ENCODE data around the gene PCDH9.

The PCDH9 gene

GRCh38 chr13:66921437-66921836, 308.7 kb downstream of the PCDH9 start:
- TF ChIP-seq, protein P1, sequence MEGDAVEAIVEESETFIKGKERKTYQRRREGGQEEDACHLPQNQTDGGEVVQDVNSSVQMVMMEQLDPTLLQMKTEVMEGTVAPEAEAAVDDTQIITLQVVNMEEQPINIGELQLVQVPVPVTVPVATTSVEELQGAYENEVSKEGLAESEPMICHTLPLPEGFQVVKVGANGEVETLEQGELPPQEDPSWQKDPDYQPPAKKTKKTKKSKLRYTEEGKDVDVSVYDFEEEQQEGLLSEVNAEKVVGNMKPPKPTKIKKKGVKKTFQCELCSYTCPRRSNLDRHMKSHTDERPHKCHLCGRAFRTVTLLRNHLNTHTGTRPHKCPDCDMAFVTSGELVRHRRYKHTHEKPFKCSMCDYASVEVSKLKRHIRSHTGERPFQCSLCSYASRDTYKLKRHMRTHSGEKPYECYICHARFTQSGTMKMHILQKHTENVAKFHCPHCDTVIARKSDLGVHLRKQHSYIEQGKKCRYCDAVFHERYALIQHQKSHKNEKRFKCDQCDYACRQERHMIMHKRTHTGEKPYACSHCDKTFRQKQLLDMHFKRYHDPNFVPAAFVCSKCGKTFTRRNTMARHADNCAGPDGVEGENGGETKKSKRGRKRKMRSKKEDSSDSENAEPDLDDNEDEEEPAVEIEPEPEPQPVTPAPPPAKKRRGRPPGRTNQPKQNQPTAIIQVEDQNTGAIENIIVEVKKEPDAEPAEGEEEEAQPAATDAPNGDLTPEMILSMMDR (IDR thresholded peaks at IDR 0.05): no peak

DNA sequence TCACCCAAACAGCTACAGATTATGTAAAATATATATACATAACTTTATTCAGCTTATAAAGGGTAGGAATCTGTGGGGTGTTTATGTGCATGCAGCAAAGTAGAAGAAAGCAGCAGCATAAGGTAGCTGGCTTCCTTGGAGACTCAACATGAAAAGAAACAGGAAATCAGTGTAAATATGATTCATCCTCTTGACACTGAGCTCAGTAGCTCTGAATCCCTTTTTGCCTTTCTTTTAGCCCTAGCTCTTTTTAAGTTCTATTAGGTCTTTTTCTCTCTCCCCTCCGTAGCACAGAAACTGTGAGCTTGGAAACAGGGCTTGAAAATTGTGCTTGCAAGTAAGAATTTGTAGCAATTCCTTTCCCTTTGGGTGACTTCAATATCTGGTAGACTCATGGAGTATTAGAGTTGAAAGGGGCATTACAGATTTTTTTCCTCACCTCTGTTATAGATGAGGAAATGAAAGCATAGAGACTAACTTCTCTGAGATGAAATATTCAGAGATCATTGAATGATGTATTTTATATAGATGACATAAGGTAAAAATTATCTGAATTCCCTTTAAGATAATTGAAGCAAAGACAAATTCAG, 314.4 kb downstream of the PCDH9 start:
- TF ChIP-seq, protein P1 (IDR thresholded peaks at IDR 0.05): no peak

- TF ChIP-seq, protein P1 (IDR thresholded peaks at IDR 0.05): no peak
Observed at GRCh38 chr13:66914155-66914554, 316.0 kb downstream of the PCDH9 start.

- TF ChIP-seq, protein P1 (IDR thresholded peaks at IDR 0.05): no peak
Observed at GRCh38 chr13:66911411-66911939, 318.7 kb downstream of the PCDH9 start.

DNA sequence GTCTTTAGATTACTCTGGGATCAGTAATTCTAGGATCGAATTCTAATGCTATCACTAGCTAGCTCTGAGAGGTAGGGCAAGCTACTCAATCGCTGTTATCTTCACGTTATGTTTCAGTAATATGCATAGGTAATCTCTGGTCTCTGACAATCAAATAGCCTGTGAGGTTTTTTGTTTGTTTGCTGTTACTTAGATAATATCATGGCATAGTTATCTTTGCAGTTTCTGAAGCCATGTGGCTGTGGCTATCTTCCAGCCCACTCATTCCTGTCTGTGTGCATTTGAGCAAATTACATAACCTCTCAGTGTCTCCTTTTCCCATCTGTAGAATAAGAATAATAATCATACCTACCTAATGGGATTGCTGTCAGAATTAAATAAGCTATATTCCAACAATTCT, 330.2 kb downstream of the PCDH9 start:
- TF ChIP-seq, protein P1 (IDR thresholded peaks at IDR 0.05): no peak

- TF ChIP-seq, protein P1 (IDR thresholded peaks at IDR 0.05): no peak
Observed at GRCh38 chr13:66896933-66897332, 333.2 kb downstream of the PCDH9 start.

- TF ChIP-seq, protein P1 (IDR thresholded peaks at IDR 0.05): no peak
Observed at GRCh38 chr13:66895780-66896179, 334.4 kb downstream of the PCDH9 start.

DNA sequence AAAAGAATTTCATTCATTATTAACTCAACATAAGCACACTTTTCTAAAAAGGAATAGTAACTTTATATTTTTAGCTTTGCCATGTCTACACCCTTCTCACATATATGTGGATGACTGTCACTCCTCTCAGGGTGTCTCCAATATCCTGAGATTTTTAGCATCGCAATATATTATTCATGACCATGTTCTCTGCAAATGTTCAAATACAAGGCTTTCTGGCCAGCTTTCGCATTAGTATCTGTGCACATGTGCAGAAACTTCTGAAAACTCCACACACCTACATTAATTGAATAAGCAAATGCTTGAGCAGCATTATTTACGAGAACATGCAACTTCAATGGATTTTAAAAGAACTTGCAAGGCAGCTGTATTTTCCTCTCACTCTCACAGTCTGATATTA, 334.8 kb downstream of the PCDH9 start:
- TF ChIP-seq, protein P1 (IDR thresholded peaks at IDR 0.05): no peak

Data from LNCAP (cell line).